ENCODE measurements around the gene SESTD1. TPM values are rescaled to one million over a fixed set of nuclear protein-coding genes. Genes with fewer than 3 reads are reported as not detected.

The SESTD1 gene
- total RNA-seq, 1 donor from 2014 or later = 19.4 TPM

- Mint-ChIP-seq H3K4me3 (ENCODE audit: unreplicated experiment) (no peak overlapping the region), H3K36me3 (ENCODE audit: low read depth, unreplicated experiment) (no peaks in the 10 kb centered on the region), H3K4me1 (ENCODE audit: low read depth, unreplicated experiment) (no peaks in the 10 kb centered on the region), H3K9me3 (ENCODE audit: unreplicated experiment) (no peaks in the 10 kb centered on the region), H3K27ac (ENCODE audit: unreplicated experiment) (no peak overlapping the region), H3K27me3 (ENCODE audit: low read depth, unreplicated experiment) (no peaks in the 10 kb centered on the region)
- Histone ChIP-seq H3K4me3 (ENCODE audit: insufficient read depth, low read depth, low read length) (no peak overlapping the region), H3K4me1 (ENCODE audit: insufficient read depth, low read length) (no peaks in the 10 kb centered on the region), H3K27ac (ENCODE audit: low read depth, low read length) (no peak overlapping the region), H3K79me2 (ENCODE audit: insufficient read depth, low read length) (no peaks in the 10 kb centered on the region), H3K4me2 (ENCODE audit: low read length) (no peak overlapping the region), H3K36me3 (ENCODE audit: insufficient read depth, low read length) (no peaks in the 10 kb centered on the region), H4K20me1 (ENCODE audit: insufficient read depth, low read length) (no peaks in the 10 kb centered on the region), H2AFZ (ENCODE audit: low read depth, low read length) (no peak overlapping the region), H3K9ac (ENCODE audit: low read length) (no peak overlapping the region), H3K27me3 (ENCODE audit: insufficient read depth, low read length) (no peaks in the 10 kb centered on the region), H3K9me3 (ENCODE audit: insufficient read depth, low read depth, low read length) (no peaks in the 10 kb centered on the region)
- TF ChIP-seq EZH2 (IDR thresholded peaks at IDR 0.05; ENCODE audit: insufficient read depth, low read length) (no peak), CTCF (IDR thresholded peaks at IDR 0.05; ENCODE audit: insufficient read depth, low read depth, low read length) (no peak)
- FAIRE-seq (no peak), DNase-seq (ENCODE audit: low read depth) (no peak)
Observed at GRCh38 chr2:179172894-179173293, 91.7 kb downstream of the SESTD1 start.

- FAIRE-seq = no peak
Observed at GRCh38 chr2:179171371-179171770, 93.3 kb downstream of the SESTD1 start.

More at GRCh38 chr2:179171371-179171770, 93.3 kb downstream of the SESTD1 start:
- Histone ChIP-seq H2AFZ (ENCODE audit: low read depth, low read length) (no peak overlapping the region), H3K36me3 (ENCODE audit: insufficient read depth, low read length) (no peaks in the 10 kb centered on the region), H3K79me2 (ENCODE audit: insufficient read depth, low read length) (no peaks in the 10 kb centered on the region), H3K9ac (ENCODE audit: low read length) (no peak overlapping the region), H3K27me3 (ENCODE audit: insufficient read depth, low read length) (no peaks in the 10 kb centered on the region), H4K20me1 (ENCODE audit: insufficient read depth, low read length) (no peaks in the 10 kb centered on the region), H3K9me3 (ENCODE audit: insufficient read depth, low read depth, low read length) (no peaks in the 10 kb centered on the region), H3K4me3 (ENCODE audit: insufficient read depth, low read depth, low read length) (no peak overlapping the region), H3K27ac (ENCODE audit: low read depth, low read length) (no peak overlapping the region), H3K4me2 (ENCODE audit: low read length) (no peak overlapping the region), H3K4me1 (ENCODE audit: insufficient read depth, low read length) (no peaks in the 10 kb centered on the region)
- Mint-ChIP-seq H3K27ac (ENCODE audit: unreplicated experiment) (no peak overlapping the region), H3K4me1 (ENCODE audit: low read depth, unreplicated experiment) (no peaks in the 10 kb centered on the region), H3K27me3 (ENCODE audit: low read depth, unreplicated experiment) (no peaks in the 10 kb centered on the region), H3K4me3 (ENCODE audit: unreplicated experiment) (no peak overlapping the region), H3K9me3 (ENCODE audit: unreplicated experiment) (no peaks in the 10 kb centered on the region), H3K36me3 (ENCODE audit: low read depth, unreplicated experiment) (peaks cover 4% of the 10 kb centered on the region)
- no peak for DNase-seq (ENCODE audit: low read depth)
- TF ChIP-seq EZH2 (IDR thresholded peaks at IDR 0.05; ENCODE audit: insufficient read depth, low read length) (no peak), CTCF (IDR thresholded peaks at IDR 0.05; ENCODE audit: insufficient read depth, low read depth, low read length) (no peak)
